GM13976 (cell line): ENCODE measurements around the gene PNRC1.

ENCODE experiments used
- DNase-seq: peaks from one replicate; pipeline ENCODE4 v3.0.0; 2012; ENCODE audit warnings: low spot score
- CTCF ChIP-seq: IDR thresholded peaks from 2 replicates; pipeline ENCODE4 v1.5.1; 2012; ENCODE audit warnings: borderline replicate concordance, mild to moderate bottlenecking; ENCODE audit not compliant: insufficient read depth; ENCODE audit errors: extremely low read depth, missing control alignments, control extremely low read depth
- in situ Hi-C: fragments of 300-500 bp; cut with MboI; formaldehyde crosslinking; loops from one replicate; pipeline ENCODE4 v1.12.0; 2022; ENCODE audit warnings: low sequenced_read_pairs, mixed read lengths, inconsistent platforms; ENCODE audit not compliant: unreplicated experiment

Gene PNRC1

GRCh38 chr6:89087881-89088280 is 7.3 kb downstream of the PNRC1 start:
- no peak for TF ChIP-seq CTCF
- in situ Hi-C loops, result no loop called here
- no peak for DNase-seq

GRCh38 chr6:89098461-89098860 is 17.9 kb downstream of the PNRC1 start:
- no peak for TF ChIP-seq CTCF
- peak; percentile 40 for DNase-seq
- in situ Hi-C loops, result no loop called here

GRCh38 chr6:89100114-89100513 is 19.6 kb downstream of the PNRC1 start:
- TF ChIP-seq CTCF, result no peak
- in situ Hi-C loops, result no loop called here
- no peak for DNase-seq

- in situ Hi-C loops, result no loop called here
- no peak for DNase-seq
- TF ChIP-seq CTCF, result no peak
These were observed 29.7 kb downstream of the PNRC1 start for GRCh38 chr6:89110284-89110683.

- in situ Hi-C loops, result no loop called here
- TF ChIP-seq CTCF, result no peak
- DNase-seq, result no peak
These were observed 31.4 kb downstream of the PNRC1 start for GRCh38 chr6:89111933-89112332.

- in situ Hi-C loops, result no loop called here
- DNase-seq, result no peak
- TF ChIP-seq CTCF, result no peak
These were observed 36.2 kb downstream of the PNRC1 start for GRCh38 chr6:89116702-89117101.
